GM18507 (cell line): ENCODE data around the gene SLC6A1.
"Not testable (repeated sequence)": the region's sequence is repeated elsewhere in the genome, so short reads cannot be mapped to it uniquely, and the experiment has no call there.

ENCODE experiments used
- DNase-seq: peaks from one replicate; pipeline ENCODE4 v3.0.0; 2011; ENCODE audit warnings: low read depth; ENCODE audit not compliant: insufficient read length; ENCODE audit errors: extremely low spot score
- FAIRE-seq: peaks from 2 replicates; lab custom pipeline; 2011; peaks lifted over from hg19 to GRCh38; lab: Jason Lieb, UNC

Gene SLC6A1

DNA sequence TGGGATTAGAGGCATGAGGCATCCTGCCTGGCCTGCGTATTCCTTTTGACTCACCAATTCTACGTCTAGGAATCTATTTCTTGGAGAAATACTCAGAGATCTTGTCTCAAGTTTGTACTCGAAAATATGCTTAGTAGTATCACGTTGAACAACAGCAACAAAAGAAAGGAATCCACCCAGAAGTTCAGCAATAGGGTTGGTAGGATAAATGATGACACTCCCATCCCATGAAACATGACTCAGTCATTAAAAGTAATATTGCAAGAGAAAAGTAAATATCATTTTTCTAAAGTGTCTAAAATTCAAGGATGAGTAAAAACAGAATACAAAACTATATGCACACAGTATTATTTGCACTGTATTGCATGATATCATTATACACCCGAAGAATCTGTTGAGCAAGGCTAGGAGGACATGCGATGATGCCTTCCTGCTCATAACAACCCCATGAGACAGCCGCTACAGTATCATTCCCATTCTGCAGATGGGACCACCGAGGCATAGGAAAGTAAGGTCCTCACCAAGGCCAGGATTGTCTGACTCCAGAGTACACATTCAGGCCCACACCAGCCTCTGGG lies 61.5 kb downstream of the SLC6A1 start:
- no peak for FAIRE-seq
- DNase-seq, result no peak

DNA sequence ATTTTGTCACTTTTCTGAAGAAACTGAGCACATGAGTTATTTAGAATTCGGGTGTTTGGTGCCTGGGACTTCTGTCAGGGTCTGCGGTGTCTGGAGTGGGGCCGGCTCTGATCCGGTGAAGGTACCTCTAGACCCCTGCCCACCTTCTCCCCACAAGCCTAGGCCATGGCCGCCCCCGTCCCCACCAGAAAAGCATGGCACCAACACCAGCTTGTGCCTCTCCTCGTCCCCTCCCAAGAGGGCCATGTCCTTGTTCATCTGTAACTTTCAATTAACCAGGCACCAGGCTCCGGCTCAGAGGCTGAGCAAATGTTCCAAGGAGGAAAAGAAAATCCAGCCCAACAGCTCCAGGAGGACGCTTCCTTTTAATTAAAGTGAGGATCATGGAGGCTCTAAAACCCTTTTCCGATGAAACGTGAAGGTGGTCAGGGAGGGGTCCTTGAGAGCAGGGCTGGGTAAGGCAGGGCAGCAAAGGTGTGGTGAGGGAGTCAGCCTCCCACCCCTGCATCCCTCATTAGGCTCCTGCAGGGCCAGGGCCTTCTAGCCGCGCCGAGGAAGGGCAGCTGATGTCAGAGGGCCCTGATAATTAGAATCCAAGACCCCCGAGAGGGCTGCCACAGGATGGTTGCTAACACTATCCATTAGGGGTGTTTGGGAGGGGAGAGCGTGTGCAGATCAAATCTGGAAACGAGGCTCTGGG lies 62.3 kb downstream of the SLC6A1 start:
- FAIRE-seq (no peak), DNase-seq (no peak)

DNA sequence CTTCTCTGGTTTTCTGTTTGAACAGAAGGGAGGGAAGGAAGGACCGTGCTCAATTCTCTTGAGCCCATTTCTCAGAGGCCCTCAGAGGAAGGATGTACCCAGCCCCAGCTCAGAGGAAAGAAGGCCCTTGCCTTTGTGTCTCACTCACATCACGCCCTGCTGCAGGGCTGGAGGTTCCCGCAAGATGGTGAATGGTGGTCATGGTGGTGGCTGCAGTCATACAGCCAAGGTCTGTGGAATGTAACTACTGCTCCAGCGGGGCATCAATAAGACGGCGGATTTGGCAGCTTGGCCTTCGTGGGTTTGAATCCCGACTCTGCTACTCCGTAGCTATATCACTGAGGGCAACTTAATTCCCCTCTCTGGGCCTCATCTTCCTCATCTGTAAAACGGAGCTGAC lies 62.9 kb downstream of the SLC6A1 start:
- no peak for FAIRE-seq

DNA sequence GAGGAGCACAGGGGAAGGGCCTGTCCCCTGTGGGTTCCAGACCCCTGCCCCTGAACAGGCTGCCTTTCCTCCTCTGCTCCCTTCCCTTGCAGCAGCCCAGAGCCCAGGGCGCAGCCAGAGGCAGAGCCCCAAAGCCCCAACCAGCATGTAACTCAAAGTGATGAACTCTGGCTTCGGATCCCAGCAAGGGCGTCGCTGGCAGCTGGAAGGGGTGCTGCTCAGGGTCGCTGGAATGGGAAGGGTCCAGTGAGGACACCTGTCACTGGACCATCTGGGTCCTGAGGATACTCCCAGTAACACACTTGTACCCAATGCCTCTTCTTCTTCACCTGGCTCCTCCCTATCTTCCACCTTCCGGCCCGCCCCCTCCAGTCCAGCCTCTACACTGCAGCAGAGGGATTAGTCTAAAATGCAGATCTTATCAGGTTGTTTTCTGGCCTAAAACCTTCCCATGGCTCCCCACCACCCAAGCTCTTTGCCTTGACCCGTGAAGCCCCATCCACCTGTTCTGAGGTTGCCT lies 64.0 kb downstream of the SLC6A1 start:
- DNase-seq, result no peak
- no peak for FAIRE-seq

More for the DNA sequence above, 62.9 kb downstream of the SLC6A1 start:
- no peak for DNase-seq

DNA sequence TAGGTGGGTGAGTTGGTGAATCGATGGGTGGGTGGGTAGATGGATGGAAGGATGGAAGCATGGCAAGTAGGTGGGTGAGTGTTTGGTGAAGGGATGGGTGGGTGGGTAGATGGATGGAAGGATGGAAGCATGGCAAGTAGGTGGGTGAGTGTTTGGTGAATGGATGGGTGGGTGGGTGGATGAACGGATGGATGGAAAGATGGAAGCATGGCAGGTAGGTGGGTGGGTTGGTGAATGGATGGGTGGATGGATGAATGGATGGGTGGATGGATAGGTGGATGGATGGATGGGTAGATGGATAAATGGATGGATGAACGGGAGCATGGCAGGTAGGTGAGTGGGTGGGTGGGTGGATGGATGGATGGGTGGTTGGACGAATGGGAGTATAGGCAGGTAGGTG lies 65.1 kb downstream of the SLC6A1 start:
- DNase-seq (no peak), FAIRE-seq (no peak)

DNA sequence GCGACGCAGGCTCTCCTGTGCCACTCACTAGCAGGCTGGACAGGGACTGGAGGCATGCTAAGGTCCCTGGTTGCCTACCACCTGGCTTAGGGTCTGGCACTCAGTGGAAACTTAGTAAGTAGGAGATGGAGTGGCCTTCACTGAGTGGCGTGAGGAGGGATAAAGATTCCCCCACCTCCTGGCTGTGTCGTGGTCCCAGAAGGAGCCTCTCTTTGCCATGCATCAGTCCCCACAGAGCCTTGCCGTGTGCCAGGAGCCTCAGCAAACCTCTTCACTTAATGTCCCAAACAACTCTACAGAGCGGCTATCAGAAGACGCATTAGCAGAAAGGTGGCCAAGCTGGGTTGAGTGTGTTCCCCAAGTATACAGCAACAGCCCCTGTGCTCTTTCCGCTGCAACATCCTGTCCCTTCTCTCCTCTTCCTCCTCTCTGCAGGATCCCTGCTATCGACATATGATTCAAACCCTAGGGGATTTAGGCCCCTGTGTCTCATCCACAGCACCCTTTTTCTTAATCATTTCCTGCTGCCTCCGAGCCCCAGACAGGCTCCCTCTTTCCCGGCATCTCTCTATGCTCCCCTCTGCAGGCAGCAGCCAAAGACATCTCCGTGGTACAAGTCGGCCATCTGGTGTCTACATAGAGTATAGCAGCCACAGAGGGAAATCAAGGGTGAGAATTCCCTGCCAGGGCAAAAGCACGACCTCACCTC lies 66.7 kb downstream of the SLC6A1 start:
- no peak for DNase-seq
- FAIRE-seq, result no peak

DNA sequence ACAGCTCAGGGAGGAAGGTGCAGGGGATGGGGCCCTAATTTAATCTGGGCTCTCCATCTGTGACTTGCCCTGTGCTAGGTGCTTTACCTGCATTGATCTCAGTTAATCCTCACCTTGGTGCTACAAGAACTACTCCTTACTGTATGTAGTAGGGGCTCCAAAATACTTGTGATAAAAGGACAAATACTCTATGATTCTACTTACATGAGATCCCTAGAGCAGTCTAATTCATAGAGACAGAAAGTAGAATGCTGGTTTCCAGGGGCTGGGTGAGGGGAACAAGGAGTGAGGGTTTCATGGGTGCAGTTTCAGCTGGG lies 67.2 kb downstream of the SLC6A1 start:
- no peak for DNase-seq
- FAIRE-seq, result no peak

DNA sequence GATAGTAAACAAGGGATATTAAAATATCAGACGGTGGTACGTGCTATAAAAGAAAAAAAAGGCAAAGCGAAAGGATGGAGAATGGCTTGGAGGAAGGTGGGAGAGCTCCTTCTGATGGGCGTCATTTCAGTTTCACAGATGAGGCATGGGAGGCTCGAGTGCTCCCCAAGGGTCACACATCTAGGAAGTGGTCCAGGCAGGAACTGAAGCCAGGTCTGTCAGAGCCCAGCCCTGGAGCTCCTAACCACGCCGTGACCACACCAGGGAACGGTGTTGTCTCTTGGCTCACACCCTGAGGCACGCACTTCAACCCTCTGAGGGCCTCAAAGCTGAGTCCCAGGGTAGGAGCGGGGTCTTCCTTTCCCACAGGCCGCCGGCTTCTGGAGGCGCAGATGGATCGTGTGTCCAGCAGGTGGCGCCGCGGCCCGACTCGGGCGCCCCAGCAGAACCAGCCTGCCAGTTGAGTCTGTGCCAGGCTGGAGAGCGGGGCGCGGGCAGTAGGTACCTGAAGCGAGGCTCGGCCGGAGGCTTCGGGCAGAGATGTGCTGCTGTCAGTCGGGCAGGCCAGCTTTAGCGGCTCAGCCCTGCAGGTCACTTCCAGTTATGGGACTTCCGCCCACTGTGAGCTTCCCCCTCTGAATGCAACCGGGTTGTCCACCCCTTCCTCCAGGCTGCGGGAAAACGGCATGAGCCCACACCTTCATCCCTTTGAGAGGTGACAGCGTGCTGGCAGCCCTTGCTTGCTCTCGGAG lies 68.1 kb downstream of the SLC6A1 start:
- no peak for FAIRE-seq
- DNase-seq, result peak; percentile 46

DNA sequence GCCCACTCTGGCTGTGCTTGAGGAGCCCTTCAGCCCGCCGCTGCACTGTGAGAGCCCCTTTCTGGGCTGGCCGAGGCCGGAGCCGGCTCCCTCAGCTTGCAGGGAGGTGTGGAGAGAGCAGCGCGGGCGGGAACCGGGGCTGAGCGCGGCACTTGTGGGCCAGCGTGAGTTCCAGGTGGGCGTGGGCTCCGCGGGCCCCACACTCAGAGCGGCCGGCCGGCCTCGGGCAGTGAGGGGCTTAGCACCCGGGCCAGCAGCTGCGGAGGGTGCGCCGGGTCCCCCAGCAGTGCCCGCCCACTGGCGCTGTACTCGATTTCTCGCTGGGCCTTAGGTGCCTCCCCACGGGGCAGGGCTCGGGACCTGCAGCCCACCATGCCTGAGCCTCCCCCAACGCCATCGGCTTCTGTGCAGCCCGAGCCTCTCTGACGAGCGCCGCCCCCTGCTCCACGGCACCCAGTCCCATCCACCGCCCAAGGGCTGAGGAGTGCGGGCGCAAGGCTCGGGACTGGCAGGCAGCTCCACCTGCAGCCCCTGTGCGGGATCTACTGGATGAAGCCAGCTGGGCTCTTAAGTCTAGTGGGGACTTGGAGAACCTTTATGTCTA lies 68.8 kb downstream of the SLC6A1 start:
- DNase-seq, FAIRE-seq: not testable (repeated sequence)

DNA sequence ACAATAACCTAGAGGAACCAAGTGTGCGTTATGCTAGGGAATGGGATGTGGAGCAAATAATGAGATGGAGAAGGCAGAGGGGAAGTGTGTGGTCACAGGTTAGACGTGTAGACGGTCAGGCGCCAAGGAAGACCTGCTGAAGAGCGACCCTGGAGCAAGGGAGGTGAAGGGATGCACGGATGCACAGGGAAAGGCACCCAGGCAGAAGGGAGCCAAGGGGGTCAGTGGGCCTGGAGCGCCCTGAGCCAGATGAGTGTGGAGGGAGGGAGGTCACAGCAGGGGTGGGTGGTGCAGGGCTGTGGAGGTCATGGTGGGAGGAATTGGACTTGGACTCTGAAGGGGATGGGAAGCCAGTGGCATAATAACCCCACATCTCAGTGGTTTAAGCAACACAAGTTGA lies 70.2 kb downstream of the SLC6A1 start:
- no peak for DNase-seq
- no peak for FAIRE-seq

DNA sequence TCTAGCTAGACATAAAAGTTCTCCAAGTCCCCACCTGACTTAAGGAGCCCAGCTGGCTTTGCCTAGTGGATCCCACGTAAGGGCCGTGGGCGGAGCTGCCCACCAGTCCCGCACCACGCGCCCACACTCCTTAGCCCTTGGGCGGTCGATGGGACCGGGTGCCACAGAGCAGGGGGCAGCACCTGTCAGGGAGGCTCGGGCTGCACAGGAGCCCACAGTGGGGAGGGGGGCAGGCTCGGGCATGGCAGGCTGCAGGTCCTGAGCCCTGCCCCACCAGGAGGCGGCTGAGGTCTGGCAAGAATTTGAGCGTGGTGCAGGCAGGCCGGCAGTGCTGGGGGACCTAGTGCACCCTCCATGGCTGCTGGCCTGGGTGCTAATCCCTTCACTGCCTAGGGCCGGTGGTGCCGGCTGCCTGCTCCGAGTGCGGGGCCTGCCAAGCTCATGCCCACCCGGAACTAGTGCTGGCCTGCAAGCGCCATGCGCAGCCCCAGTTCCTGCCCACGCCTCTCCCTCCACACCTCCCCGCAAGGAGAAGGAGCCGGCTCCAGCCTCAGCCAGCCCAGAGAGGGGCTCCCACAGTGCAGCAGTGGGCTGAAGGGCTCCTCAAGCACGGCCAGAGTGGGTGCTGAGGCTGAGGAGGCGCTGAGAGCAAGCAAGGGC lies 78.7 kb downstream of the SLC6A1 start:
- FAIRE-seq (no peak), DNase-seq (no peak)

DNA sequence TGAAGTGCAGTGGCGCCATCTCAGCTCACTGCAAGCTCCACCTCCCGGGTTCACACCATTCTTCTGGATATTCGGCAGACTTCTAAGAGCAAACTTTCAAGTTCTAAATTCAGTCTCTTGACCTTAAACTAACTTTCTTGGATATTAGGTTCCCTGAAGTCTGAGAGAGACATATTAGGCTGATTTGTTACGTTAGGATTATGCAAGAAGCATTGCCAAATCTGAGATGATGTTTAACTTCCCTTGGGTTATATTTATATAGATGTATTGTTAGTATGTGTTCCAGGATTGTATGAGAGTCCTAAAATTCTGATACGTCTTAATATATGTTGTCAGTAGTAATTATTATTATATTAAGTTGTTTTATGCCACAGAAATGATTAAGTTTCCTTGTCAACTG lies 80.1 kb downstream of the SLC6A1 start:
- no peak for FAIRE-seq
- DNase-seq, result no peak

DNA sequence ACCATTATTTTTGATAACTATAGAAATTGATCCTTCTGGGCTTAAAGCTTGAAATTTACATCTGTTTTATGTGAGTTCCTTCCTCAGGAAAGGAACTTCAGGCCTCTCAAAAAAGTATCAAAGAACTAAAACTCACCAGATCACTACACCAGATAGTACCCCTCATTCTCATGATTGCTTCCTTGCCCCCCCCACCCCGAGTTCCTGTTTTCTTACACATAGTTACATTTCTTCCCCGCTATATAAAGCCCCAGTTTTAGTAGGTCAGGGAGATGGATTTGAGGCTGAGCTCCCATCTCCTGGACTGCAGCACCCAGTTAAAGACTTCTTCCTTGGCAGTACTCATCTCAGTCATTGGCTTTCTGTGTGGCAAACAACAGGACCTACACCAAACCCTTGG lies 81.5 kb downstream of the SLC6A1 start:
- DNase-seq (no peak), FAIRE-seq (no peak)

DNA sequence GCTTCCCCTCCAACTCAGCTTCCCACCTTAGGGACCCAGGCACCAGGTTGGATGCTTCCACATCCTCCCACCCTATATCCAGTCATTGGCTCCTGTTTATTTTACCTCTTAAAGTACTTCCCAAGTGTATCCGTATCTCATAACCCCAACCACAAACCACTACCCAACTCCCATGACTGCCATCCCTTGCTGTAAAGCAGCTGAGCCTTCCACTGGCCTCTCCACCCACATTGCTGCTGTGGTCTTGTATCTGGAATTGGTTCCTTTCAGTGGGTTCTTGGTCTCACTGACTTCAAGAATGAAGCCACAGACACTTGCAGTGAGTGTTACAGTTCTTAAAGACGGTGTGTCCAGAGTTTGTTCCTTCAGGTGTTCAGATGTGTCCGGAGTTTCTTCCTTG lies 81.9 kb downstream of the SLC6A1 start:
- FAIRE-seq (no peak), DNase-seq (no peak)

DNA sequence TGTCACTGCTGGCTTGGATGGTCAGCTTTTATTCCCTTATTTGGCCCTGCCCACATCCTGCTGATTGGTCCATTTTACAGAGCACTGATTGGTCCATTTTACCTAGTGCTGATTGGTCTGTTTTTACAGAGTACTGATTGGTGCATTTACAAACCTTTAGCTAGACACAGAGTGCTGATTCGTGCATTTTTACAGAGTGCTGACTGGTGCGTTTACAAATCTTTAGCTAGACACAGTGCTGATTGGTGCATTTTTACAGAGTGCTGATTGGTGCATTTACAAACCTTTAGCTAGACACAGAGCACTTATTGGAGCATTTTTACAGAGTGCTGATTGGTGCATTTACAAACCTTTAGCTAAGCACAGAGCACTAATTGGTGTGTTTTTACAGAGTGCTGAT lies 82.6 kb downstream of the SLC6A1 start:
- not testable (repeated sequence) for FAIRE-seq

DNA sequence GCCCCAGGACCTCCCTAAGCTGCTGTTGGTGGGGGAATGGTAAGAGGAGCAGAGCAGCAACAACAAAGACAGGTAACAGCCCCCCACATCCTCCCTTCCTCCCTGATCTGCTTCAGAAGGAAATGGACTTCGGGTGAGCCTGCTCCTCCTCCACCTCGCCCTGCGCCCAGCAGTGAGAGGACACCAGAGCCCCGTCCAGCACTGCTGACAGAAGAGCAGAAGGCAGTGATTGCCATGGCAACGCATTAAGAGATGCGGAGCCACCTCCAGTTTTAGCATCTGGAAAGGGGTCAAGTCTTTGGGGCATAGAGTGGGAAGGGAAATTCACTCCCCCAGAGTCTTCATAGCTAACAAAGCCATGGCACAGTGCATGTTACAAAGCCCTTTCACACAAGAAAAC lies 84.2 kb downstream of the SLC6A1 start:
- no peak for DNase-seq

More for the DNA sequence above, 82.6 kb downstream of the SLC6A1 start:
- DNase-seq, result not testable (repeated sequence)

DNA sequence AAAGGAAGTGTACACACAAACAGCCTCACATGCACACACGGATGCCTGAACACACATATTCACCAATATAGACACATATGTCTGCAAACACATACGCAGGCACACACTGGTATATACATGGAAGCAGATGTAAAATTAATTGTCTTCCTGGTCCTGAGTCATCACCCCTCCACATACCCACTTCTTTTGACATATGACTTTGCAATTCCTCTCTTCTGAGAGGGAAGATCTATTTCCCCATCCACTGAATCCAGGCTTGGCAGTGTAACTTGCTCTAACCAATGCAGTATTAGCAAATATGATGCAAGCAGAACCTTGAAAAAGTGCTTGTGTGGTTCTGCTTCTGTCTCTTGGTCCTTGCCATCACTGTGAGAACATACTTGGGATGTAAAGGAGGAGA lies 84.9 kb downstream of the SLC6A1 start:
- FAIRE-seq (no peak), DNase-seq (no peak)

More for the DNA sequence above, 84.2 kb downstream of the SLC6A1 start:
- FAIRE-seq, result no peak

DNA sequence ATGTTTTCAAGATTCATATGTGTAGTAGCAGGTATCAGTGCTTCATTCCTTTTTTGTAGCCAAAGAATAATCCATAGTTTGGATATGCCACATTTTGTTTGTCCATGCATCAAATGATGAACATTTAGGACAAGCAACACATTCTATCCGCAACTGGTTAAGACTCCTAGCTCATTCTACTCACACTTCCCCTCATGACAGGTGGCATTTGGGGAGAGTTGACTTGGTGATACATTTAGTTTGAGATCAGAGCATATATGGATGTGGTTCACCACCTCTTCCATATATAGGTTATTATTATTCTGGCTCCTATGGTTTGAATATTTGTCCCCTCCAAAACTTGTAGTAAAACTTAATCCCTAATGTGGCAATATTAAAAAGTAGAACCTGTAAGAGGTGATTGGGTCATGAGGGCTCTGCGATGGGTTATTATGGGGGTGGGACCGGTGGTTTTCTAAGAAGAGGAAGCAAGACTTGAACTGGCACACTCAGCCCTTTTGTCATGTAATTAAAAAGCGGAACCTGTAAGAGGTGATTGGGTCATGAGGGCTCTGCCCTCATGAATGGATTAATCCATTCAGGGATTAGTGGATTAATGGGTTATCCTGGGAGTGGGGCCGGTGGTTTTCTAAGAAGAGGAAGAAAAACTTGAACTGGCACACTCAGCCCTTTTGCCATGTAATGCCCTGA lies 86.4 kb downstream of the SLC6A1 start:
- DNase-seq, result no peak

DNA sequence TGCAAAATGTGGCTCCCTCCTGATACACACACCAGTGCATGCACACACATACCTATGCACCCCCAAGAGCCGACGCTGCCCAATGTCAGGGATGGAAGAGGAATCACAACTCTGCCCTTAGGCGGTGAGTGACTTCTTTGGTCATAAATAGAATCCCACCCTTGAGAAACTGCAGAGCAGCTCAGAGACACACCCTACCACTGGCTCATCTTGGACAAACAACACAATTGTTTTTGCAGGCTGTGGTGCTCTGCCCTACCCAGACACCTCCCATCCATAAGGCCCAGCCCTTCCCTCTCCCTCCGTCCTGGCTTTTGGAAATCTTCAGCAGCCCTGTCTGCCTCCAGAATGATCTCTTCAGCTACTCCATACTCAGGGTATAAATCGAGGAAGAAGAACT lies 87.9 kb downstream of the SLC6A1 start:
- DNase-seq, result no peak
- FAIRE-seq, result no peak

More for the DNA sequence above, 86.4 kb downstream of the SLC6A1 start:
- no peak for FAIRE-seq
